BLaER1 (cell line): Measurements from ENCODE around the gene NOD1.

Source experiments
- H3K27ac ChIP-seq: shearing (Covaris generic); formaldehyde crosslinking; 2 replicates; pipeline ENCODE4 v1.8.1; 2022
- H3K27me3 ChIP-seq: shearing (Covaris generic); formaldehyde crosslinking; 2 replicates; pipeline ENCODE4 v1.8.1; 2022
- H3K36me3 ChIP-seq: shearing (Covaris generic); formaldehyde crosslinking; 2 replicates; pipeline ENCODE4 v1.8.1; 2022
- H3K4me1 ChIP-seq: shearing (Covaris generic); formaldehyde crosslinking; 2 replicates; pipeline ENCODE4 v1.8.1; 2022
- H3K4me2 ChIP-seq: shearing (Covaris generic); formaldehyde crosslinking; 2 replicates; pipeline ENCODE4 v1.8.1; 2022
- H3K4me3 ChIP-seq: shearing (Covaris generic); formaldehyde crosslinking; 2 replicates; pipeline ENCODE4 v1.8.1; 2022
- H3K9ac ChIP-seq: shearing (Covaris generic); formaldehyde crosslinking; 2 replicates; pipeline ENCODE4 v1.8.1; 2022
- H3K9me3 ChIP-seq: shearing (Covaris generic); formaldehyde crosslinking; 2 replicates; pipeline ENCODE4 v1.8.1; 2022
- H4K20me1 ChIP-seq: shearing (Covaris generic); formaldehyde crosslinking; 2 replicates; pipeline ENCODE4 v1.8.1; 2022
- Cebpa-rat ChIP-seq: shearing (Covaris generic); IDR thresholded peaks from 2 replicates; pipeline ENCODE4 v1.8.1; 2022

Gene NOD1

GRCh38 chr7:30451539-30452279 lies 26.9 kb downstream of the NOD1 start:
- H3K9me3 ChIP-seq = no peaks in the 10 kb centered on the region
- no peak overlapping the region for H3K4me3 ChIP-seq
- no peak overlapping the region for H3K27ac ChIP-seq
- H3K36me3 ChIP-seq = peaks cover 81% of the 10 kb centered on the region
- H3K27me3 ChIP-seq = no peaks in the 10 kb centered on the region
- no peak overlapping the region for H3K4me2 ChIP-seq
- H3K9ac ChIP-seq = no peak overlapping the region
- peaks cover 7% of the 10 kb centered on the region; the same call in 1 of the 2 replicates for H4K20me1 ChIP-seq
- no peak for TF ChIP-seq Cebpa-rat
- H3K4me1 ChIP-seq = peaks cover 56% of the 10 kb centered on the region

DNA sequence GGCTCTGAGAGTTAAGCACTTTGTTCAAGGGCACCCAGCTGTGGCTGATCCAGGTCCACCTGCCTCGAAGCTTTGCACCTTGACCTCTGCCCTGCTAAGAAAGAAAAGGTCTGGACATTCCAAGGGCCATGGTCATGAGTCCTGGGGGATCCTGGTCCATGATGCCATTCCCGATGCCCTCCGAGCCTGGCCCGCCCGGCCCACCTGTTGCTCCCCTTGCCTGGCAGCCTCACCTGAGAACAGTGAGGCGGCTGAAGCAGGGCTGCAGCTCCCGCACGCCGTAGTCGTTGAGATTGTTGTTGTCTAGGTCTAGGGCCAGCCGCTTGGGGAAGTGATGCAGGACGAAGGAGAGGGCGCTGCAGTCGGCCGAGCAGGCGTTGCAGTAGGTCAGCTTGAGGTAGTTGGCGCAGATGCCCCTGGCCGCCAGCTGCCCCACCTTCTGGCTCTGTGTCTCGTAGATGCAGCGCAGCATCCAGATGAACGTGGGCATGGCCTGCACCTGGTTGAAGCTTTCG lies 27.5 kb downstream of the NOD1 start:
- Histone ChIP-seq H3K9me3 (no peaks in the 10 kb centered on the region), H3K36me3 (peaks cover 80% of the 10 kb centered on the region), H3K4me2 (no peak overlapping the region), H3K4me1 (peaks cover 56% of the 10 kb centered on the region), H4K20me1 (peaks cover 7% of the 10 kb centered on the region; the same call in 1 of the 2 replicates), H3K27ac (no peak overlapping the region), H3K4me3 (no peak overlapping the region), H3K9ac (no peak overlapping the region), H3K27me3 (no peaks in the 10 kb centered on the region)
- TF ChIP-seq Cebpa-rat = no peak

GRCh38 chr7:30450240-30450982 lies 28.2 kb downstream of the NOD1 start:
- Histone ChIP-seq H3K36me3 (peaks cover 73% of the 10 kb centered on the region), H3K9ac (no peak overlapping the region), H3K27ac (no peak overlapping the region), H3K4me2 (no peak overlapping the region), H4K20me1 (peaks cover 7% of the 10 kb centered on the region; the same call in 1 of the 2 replicates), H3K27me3 (no peaks in the 10 kb centered on the region), H3K4me3 (no peak overlapping the region), H3K4me1 (peaks cover 56% of the 10 kb centered on the region), H3K9me3 (no peaks in the 10 kb centered on the region)
- TF ChIP-seq Cebpa-rat = no peak

GRCh38 chr7:30448461-30449189 lies 30.0 kb downstream of the NOD1 start:
- H4K20me1 ChIP-seq = no peaks in the 10 kb centered on the region; the same call in 1 of the 2 replicates
- no peak overlapping the region for H3K9ac ChIP-seq
- no peaks in the 10 kb centered on the region for H3K27me3 ChIP-seq
- no peak overlapping the region for H3K4me2 ChIP-seq
- no peak for TF ChIP-seq Cebpa-rat
- H3K4me1 ChIP-seq = peaks cover 41% of the 10 kb centered on the region
- H3K9me3 ChIP-seq = no peaks in the 10 kb centered on the region
- peaks cover 65% of the 10 kb centered on the region for H3K36me3 ChIP-seq
- no peak overlapping the region for H3K27ac ChIP-seq
- no peak overlapping the region for H3K4me3 ChIP-seq

DNA sequence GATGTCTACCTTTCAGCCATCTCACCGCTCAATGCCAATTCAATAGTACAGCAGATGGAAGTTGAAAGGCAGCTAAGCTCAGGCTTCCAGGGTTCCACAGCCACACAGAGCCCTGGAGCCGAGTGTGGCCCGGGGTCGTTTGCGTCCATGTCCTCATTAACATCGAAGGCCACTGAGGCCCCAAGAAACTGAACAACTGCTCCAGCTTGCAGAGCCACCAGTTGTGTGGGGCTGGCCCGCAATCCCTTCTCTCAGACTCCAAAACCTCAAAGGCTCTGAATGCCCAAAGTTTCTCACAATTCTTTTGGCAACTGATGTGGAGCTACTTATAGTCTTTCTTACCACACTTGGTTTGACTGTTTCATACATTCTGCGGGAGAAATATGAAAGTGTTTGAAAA lies 31.1 kb downstream of the NOD1 start:
- Histone ChIP-seq H4K20me1 (no peaks in the 10 kb centered on the region; the same call in 1 of the 2 replicates), H3K9me3 (no peaks in the 10 kb centered on the region), H3K27ac (no peak overlapping the region), H3K4me2 (no peak overlapping the region), H3K4me3 (no peak overlapping the region), H3K9ac (no peak overlapping the region), H3K36me3 (peaks cover 60% of the 10 kb centered on the region), H3K4me1 (peaks cover 29% of the 10 kb centered on the region), H3K27me3 (no peaks in the 10 kb centered on the region)
- TF ChIP-seq Cebpa-rat = no peak

DNA sequence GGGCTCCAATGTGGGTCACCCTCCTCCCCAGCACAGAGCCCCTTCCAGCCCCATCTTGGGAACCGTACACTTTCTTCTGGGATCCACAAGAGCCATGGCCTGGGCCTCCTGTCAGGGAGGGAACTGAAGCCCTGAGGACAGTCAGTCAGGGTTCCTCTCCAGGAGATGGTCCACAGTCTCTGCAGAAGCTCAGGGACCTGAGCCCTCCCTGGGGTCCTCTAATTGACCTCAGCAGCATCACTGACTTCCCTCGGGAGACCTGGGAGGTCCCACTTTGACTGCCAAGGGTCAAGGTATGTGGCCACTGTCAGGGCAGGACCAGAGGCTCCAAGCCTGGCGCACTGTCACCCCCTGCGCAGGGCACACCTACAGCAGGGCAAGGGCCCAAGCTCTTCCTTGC lies 32.3 kb downstream of the NOD1 start:
- no peak overlapping the region for H3K27ac ChIP-seq
- no peaks in the 10 kb centered on the region; the same call in 1 of the 2 replicates for H4K20me1 ChIP-seq
- H3K9ac ChIP-seq = no peak overlapping the region
- H3K4me2 ChIP-seq = peak overlapping the region; percentile 23
- H3K4me3 ChIP-seq = no peak overlapping the region
- no peak for TF ChIP-seq Cebpa-rat
- H3K4me1 ChIP-seq = peaks cover 29% of the 10 kb centered on the region
- H3K9me3 ChIP-seq = no peaks in the 10 kb centered on the region
- no peaks in the 10 kb centered on the region for H3K27me3 ChIP-seq
- peaks cover 48% of the 10 kb centered on the region for H3K36me3 ChIP-seq

DNA sequence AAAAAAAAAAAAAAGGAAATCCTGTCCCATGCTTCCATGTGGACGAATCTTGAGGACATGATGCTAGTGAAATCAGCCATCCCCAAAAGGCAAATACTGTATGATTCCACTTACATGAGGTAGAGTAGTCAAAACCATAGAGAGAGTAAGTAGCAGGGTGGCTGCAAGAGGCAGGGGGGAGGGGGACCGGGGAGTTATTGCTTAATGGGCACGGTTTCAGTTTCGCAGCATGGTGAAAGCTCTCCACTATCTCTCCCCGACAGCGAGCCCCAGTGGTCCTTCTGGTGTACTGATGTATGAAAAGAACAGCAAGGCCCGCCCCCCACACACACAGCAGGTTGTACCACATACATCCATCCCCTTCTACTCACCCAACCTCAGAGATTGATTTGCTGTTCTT lies 32.8 kb downstream of the NOD1 start:
- Histone ChIP-seq H3K27ac (no peak overlapping the region), H3K4me2 (peak overlapping the region; percentile 23), H3K9me3 (no peaks in the 10 kb centered on the region), H3K4me3 (no peak overlapping the region), H3K27me3 (no peaks in the 10 kb centered on the region), H3K9ac (no peak overlapping the region), H3K36me3 (peaks cover 43% of the 10 kb centered on the region), H4K20me1 (no peaks in the 10 kb centered on the region; the same call in 1 of the 2 replicates), H3K4me1 (peaks cover 29% of the 10 kb centered on the region)
- peak; percentile 98 for TF ChIP-seq Cebpa-rat

DNA sequence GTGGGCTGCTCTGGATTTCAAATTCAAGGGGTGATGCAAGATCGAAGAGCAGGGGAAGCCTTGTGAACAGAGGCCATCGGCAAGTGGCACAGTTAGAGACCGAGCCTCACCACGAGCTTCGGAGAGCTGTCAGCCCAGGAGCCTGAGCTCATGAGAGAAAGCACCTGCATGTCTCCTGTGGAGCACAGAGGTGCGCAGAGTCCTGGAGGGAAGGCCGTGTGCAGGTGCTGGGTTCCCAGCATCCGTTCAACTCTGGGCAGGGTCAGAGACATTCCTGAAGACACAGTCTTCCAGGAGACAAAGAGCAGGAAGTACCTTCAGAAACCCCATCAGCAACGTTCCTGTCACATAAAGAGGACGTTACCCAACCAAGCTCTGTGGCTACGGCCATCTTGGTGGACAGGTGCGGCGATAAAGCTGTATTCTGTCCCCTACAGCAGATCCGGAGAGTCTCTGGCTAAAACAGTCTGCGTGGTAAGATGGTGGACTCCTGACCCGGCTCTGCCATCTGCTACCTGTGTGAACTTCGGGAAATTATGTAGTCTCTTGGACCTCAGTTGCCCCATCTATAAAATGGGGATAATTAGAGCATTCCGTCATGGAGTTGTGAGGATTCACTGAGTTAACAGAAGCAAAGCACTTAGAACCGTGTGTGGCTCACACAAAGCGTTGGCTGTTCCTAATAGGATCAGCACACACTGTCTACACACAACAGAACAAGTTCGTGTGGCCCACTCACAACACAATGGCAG lies 40.6 kb downstream of the NOD1 start:
- Histone ChIP-seq H3K4me1 (peaks cover 28% of the 10 kb centered on the region), H3K36me3 (peaks cover 34% of the 10 kb centered on the region), H4K20me1 (no peaks in the 10 kb centered on the region), H3K27me3 (no peaks in the 10 kb centered on the region), H3K27ac (no peak overlapping the region), H3K9me3 (0 out of 2 replicates have a peak, but pooled peaks cover 9% of the 10 kb centered on the region), H3K4me2 (no peak overlapping the region), H3K9ac (no peak overlapping the region), H3K4me3 (no peak overlapping the region)
- no peak for TF ChIP-seq Cebpa-rat

- 0 out of 2 replicates have a peak, but pooled peaks cover 18% of the 10 kb centered on the region for H3K9me3 ChIP-seq
- H3K27me3 ChIP-seq = no peaks in the 10 kb centered on the region
- H3K36me3 ChIP-seq = peaks cover 38% of the 10 kb centered on the region
- no peak overlapping the region for H3K9ac ChIP-seq
- no peak overlapping the region for H3K4me2 ChIP-seq
- H4K20me1 ChIP-seq = no peaks in the 10 kb centered on the region
- no peak for TF ChIP-seq Cebpa-rat
- H3K4me1 ChIP-seq = peaks cover 43% of the 10 kb centered on the region
- no peak overlapping the region for H3K27ac ChIP-seq
- H3K4me3 ChIP-seq = no peak overlapping the region
Measured at GRCh38 chr7:30436518-30436917, 42.1 kb downstream of the NOD1 start.
